Mesenteric fat pad (tissue), 1 donor: ENCODE measurements around the gene ARHGAP40. TPM values are rescaled to one million over a fixed set of nuclear protein-coding genes. Genes with fewer than 3 reads are reported as not detected.

Experiments used
- DNase-seq: peaks from one replicate; pipeline ENCODE4 v3.0.0-alpha.2; 2020; ENCODE audit warnings: low spot score
- long read RNA-seq: library from polyadenylated mRNA; unstranded; transcript quantifications from one replicate; pipeline ENCODE4 v2.0.0, GENCODE V29; 2020
- total RNA-seq: library from RNA; stranded (reverse); fragmentation: NEBNext Ultra II Directional; extraction: Animal tissue kit (Norgen Biotek cat#: 25700); gene quantifications from one replicate; pipeline ENCODE4 v1.2.1, GENCODE V29; 2021
- donor health status: DM: yes; HTN: yes; CAD: no.

Gene ARHGAP40
- total RNA-seq, result not detected
- long read RNA-seq, result 0 reads

DNA sequence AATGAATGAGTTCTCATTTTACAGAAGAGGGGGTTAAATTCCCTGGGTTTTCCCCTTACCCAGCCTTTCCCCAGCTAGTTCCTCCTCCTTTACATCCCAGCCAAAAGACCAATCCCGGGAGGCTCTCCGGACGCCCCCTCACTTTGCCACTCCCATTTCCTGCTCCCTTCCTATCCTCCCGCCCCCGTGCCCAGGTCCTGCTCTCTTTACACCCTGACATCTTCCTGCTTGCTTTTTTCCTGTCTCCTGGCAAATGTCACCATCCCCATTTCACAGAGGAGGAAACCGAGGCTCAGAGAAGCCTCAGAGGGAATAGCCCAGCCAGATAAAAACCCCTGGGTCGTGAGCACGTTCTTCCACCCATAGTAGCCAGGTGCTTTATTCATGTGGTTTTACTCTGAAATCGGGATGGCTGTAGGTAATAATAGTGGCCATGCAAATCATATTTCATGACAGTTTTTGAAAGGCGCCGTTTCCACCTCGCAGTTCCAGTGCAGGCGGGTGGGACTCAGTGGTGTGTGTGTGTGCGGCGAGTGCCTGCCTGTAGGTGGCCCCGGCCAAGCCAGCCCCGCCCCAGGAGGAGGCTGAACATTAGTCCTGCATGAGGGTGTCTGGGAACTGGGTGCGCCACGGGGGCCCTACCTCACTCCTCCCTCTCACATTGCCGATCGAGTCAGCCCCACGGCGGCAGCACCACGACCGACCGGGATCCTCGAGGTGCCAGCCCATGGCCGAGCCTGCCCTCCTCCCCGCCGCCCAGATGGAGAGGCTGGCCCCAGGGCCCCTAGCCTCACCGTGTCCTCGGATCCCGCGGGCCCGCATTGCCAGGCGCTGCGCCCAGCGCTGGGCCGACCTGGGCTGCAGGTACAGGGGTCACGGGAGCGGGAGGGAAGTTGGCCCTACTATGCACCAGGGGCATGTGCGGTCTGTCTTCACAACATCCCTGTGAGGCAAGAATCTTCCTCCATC lies at the start of gene ARHGAP40:
Gene ARHGAP40, plus strand, starts transcription at position 594 of the 969 bp plus-strand sequence.
- no peak for DNase-seq

GRCh38 chr20:38554986-38555385 lies 46.6 kb upstream of the ARHGAP40 start:
- no peak for DNase-seq

- DNase-seq, result no peak
Observed at GRCh38 chr20:38555395-38555794, 46.2 kb upstream of the ARHGAP40 start.

GRCh38 chr20:38557174-38557573 lies 44.4 kb upstream of the ARHGAP40 start:
- DNase-seq, result no peak

- no peak for DNase-seq
Observed at GRCh38 chr20:38558596-38559360, 42.8 kb upstream of the ARHGAP40 start.

DNA sequence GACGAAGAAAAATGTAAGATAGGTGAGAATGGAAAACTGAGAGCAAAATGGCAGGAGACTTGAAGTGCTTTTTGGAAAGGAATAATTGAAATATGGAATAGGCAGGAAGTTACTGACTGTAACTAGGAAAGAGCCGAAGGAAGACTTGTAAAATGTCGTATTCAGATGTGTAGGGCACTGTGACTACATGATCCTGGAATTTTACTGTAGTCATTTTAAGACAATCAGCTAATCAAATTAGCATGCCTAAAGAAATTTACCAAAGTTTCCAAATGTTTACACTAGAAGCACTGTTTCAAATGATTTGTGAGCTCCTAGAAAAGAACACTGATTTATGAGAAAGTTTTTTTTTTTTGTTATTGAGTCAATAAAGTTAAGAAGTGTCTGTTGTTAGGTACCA lies 41.8 kb upstream of the ARHGAP40 start:
- no peak for DNase-seq

DNA sequence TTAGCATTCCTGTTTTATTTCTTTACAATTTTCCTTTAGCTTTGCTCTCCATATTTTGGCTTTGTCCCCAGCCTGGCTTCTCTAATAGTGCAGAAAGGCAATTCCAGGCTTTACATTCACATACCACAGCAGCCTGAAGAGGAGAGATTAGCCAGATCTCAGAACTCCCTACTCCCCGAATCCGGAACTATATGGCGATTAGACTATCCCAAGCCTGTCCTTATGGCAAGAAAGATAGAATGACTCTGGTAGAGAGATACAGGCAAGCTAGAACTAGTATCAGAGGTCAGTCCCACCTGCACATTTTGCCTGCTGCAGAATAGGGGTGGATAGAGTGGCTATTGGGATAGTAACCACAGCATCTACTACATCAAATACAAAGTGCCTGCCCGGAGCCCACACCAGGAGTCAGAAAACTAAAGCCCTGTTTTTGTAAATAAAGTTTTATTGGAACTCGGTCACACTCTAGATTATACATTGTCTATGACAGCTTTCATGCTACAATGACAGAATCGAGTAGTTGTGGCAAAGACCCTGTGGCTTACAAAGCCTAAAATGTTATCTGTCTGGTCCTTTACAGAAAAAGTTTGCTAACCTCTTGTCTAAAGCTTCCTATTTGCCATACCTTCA lies 37.7 kb upstream of the ARHGAP40 start:
- no peak for DNase-seq

- DNase-seq, result no peak
Observed at GRCh38 chr20:38564680-38565079, 36.9 kb upstream of the ARHGAP40 start.

- DNase-seq, result no peak
Observed at GRCh38 chr20:38566036-38566598, 35.5 kb upstream of the ARHGAP40 start.

- no peak for DNase-seq
Observed at GRCh38 chr20:38569747-38570525, 31.7 kb upstream of the ARHGAP40 start.

GRCh38 chr20:38573413-38573812 lies 28.2 kb upstream of the ARHGAP40 start:
- DNase-seq, result no peak

DNA sequence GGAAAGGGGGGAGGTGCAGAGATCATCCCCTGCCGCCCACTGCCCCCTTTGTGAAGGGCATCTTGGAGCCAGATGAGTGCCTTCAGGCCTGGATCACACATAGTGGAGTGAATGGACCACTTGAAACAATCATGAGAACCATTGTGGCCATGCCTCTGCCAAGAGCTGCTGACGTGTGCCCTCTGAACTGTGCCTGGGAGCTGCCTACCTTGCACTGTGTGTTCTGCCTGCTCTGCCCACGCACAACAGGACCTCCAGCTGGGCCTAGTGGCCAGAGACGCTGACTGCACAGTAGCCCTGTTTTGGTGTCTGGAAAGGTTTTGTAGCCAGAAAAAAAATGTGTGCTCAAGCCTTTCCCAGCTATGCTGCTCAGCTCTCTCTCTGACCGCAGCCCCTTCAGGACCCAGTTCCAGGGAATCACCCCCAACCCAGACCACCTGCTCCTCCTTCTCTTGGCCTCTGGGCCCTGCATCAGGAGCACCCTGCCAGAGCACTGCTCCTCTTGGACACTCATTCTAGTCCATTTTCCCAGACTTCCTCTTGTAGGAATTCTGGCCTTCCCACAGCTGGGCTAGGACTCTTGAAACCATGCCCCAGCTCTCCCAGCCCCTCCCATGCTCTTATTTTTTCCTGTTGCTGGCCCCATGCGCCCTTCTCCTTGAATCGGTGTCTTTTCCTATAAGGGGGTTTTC lies 22.2 kb upstream of the ARHGAP40 start:
- DNase-seq, result no peak

DNA sequence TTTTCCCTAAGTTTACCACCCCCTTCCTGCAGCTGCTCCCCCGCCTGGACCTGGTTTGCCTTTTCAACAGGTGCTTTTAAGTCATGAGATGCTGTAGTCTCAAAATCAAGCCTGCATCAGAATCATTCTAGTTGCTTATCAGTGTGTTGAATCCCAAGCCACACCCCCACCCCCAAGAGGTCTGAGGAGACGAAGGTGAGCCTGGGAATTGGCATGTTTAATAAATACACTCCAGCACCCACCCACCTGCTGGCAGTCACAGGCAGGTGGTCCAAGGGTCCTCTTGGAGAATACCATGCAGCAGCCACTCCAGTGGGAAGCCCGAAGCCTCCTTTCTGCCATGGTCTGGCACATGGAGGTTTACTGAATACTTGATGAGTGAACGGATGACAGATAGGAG lies 21.7 kb upstream of the ARHGAP40 start:
- no peak for DNase-seq

GRCh38 chr20:38581013-38581412 lies 20.6 kb upstream of the ARHGAP40 start, which contains the start of gene ADIG:
TSS of gene ADIG (plus strand) at chr20:38581197. CDS start at chr20:38581251, 54 bp downstream.
- no peak for DNase-seq

DNA sequence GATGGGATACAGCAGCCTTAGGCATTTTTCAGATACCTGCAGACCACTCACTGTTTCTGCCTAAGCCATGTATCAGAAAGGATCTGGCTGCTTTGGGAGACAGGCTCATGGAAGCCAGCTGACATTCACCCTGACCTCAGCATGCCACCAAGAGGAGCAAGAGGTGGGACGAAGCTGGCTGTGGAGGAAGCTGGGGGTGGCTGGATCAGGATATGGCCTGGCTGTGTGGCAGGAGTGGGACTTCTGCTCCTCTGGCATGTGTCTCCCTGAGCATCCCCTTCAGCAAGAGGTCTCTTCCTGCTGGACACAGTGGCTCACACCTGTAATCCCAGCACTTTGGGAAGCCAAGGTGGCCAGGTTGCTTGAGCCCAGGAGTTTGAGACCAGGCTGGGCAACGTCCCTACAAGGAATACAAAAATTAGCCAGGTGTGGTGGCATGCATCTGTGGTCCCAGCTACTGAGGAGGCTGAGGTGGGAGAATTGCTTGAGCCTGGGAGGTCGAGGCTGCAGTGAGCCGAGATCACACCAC lies 19.7 kb upstream of the ARHGAP40 start:
- DNase-seq, result no peak

- no peak for DNase-seq
Observed at GRCh38 chr20:38583306-38583705, 18.3 kb upstream of the ARHGAP40 start.

DNA sequence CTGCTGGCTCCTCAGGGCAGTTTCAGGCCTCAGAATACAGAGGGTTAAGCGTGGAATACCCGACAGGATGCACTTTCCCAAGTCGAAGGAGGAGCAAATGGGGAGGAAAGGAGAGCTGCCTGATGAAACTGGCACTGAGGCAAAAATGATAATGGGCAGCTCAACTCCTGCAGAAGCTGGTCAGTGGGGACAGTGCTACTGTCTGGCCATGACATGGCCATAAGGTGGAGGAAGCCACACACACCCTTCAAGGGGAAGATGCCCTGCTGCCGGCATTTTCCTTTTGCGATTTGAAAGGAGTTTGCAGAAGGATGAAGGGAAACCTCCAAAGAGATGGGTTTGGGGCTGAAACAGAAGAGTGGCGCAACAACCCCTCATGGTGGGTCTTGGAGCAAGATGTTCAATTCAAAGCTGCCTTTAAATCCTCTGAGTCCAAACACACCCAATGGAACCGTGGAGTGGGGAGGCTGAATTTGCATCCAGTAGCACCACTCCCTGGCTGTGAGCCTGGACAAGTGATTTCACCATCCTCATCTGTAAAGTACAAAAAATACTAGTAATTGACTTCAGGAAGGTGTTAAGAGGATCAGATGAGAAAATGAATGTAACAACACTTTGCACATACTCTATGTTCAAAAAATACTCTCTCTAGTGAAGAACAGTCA lies 17.4 kb upstream of the ARHGAP40 start:
- no peak for DNase-seq

DNA sequence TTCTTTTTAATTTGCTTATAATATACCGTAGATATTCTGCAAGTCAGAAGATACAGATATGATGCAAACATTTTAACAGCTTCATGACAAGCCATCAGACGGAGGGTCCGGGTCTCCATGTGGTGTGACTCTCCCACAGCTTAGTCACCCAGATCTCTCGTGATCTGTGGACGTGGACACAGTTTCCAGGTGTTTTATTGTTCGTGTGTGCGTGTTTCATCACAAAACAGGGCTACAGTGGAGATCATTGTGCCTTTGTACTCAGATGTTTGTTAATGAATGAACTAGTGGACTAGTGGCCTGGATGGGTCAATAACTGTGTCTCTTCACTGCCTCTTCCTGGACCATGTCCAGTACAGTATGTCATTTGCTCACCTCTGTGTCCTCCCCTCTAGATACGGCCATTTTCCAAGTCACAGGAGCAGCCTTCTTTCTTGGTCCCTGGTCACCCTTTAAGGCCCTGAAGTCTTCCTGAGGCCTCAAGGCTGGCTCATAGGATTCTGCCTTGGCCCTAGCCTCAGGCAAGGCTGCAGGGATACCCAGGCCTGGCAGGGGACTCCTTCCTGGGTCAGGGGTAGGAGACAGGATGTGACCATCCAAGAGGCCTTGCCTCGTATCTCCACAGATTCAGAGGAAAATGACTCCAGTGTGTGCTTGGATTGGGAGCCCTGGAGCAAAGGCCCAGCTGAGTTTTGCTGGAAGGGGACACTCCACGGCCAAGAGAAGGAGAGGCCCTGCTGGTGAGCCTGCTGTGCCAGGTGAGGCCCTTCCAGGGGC lies 16.0 kb upstream of the ARHGAP40 start:
- no peak for DNase-seq
